Upper lobe of left lung (tissue), 4 donors: ENCODE data around the gene PHOX2A.

ENCODE experiments used
- EP300 ChIP-seq, 4 donors: sonication (generic); formaldehyde crosslinking; IDR thresholded peaks; one replicate each; pipeline ENCODE4 v1.5.1; 2017; ENCODE audit warnings: antibody characterized with exemption in 4 of 4, control low read depth in 2 of 4
- POLR2A ChIP-seq, 4 donors: fragments of 450-650 bp; IDR thresholded peaks; one replicate each; pipeline ENCODE4 v1.5.1; 2016 to 2017; ENCODE audit warnings: antibody characterized with exemption in 4 of 4, mild to moderate bottlenecking in 2 of 4
- TF ChIP-seq, protein P1 (sequence below), 6 experiments: fragments of 450-650 bp in 4 of 6; fragments of 200-600 bp in 2 of 6; sonication (generic) in 2 of 6; IDR thresholded peaks; one replicate each; pipeline ENCODE4 v1.5.1; 2016 to 2019; ENCODE audit warnings: antibody characterized with exemption in 6 of 6

DNA sequence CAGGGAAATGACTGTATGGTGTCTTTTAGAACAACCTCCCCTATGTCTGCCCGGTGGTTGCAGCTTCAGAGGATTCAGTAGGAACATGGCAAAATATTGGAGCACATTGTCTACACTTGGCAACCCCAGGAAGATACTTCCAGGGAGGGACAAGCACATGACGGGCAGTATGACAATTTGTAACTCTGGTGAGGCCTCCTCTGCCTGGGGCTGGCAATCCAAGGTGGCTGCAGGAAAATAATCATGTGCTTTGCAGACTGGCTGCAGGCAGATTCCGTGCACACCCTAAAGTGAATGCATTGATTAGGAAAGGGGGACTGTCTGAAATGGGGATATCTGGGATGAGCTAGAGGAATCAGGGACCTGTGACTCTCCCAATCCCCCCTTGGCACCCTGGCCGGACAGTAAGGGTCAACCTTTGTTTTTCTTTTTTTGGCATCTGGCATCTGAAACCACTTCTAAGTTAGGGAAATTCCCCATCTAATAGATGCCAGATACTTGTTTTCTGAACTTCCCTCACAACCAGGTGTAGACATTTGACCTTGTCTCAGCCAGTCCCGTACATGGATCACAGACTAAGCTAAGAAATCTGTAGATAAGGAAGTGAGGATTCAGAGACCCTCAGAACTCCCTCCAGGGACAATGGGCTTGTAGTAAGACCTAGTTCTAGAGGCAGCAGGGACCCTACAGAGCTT, 10.5 kb upstream of the PHOX2A start:
- TF ChIP-seq, protein P1, sequence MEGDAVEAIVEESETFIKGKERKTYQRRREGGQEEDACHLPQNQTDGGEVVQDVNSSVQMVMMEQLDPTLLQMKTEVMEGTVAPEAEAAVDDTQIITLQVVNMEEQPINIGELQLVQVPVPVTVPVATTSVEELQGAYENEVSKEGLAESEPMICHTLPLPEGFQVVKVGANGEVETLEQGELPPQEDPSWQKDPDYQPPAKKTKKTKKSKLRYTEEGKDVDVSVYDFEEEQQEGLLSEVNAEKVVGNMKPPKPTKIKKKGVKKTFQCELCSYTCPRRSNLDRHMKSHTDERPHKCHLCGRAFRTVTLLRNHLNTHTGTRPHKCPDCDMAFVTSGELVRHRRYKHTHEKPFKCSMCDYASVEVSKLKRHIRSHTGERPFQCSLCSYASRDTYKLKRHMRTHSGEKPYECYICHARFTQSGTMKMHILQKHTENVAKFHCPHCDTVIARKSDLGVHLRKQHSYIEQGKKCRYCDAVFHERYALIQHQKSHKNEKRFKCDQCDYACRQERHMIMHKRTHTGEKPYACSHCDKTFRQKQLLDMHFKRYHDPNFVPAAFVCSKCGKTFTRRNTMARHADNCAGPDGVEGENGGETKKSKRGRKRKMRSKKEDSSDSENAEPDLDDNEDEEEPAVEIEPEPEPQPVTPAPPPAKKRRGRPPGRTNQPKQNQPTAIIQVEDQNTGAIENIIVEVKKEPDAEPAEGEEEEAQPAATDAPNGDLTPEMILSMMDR (IDR thresholded peaks at IDR 0.05) = no peak
- no peak for TF ChIP-seq EP300 (IDR thresholded peaks at IDR 0.05)
- no peak for TF ChIP-seq POLR2A (IDR thresholded peaks at IDR 0.05)
